Testis (tissue), 5 donors: ENCODE data around the gene CCDC138. TPM values are rescaled to one million over a fixed set of nuclear protein-coding genes. Genes with fewer than 3 reads are reported as not detected.
"Not testable (repeated sequence)": the region's sequence is repeated elsewhere in the genome, so short reads cannot be mapped to it uniquely, and the experiment has no call there.

Source experiments
- DNase-seq: peaks from one replicate; pipeline ENCODE4 v3.0.0-alpha.2; 2019
- H3K27ac ChIP-seq, 2 donors: fragments of 200-600 bp; sonication (generic); one replicate each; pipeline ENCODE4 v1.5.1; 2019
- H3K27me3 ChIP-seq: fragments of 200-600 bp; sonication (generic); one replicate; pipeline ENCODE4 v1.5.1; 2019
- H3K36me3 ChIP-seq: fragments of 200-600 bp; sonication (generic); one replicate; pipeline ENCODE4 v1.5.1; 2017; ENCODE audit warnings: low read depth; ENCODE audit errors: missing control alignments
- H3K4me1 ChIP-seq: fragments of 200-600 bp; sonication (generic); one replicate; pipeline ENCODE4 v1.5.1; 2019
- H3K4me3 ChIP-seq, 2 donors: fragments of 200-600 bp; sonication (generic); one replicate each; pipeline ENCODE4 v1.5.1; 2017 to 2019
- H3K9me3 ChIP-seq: fragments of 200-600 bp; sonication (generic); one replicate; pipeline ENCODE4 v1.5.1; 2017
- POLR2A ChIP-seq: fragments of 450-650 bp; IDR thresholded peaks from one replicate; pipeline ENCODE4 v1.6.1; 2017; ENCODE audit warnings: antibody characterized with exemption, mild to moderate bottlenecking, moderate library complexity
- WGBS, 2 donors: methylation state at CpG; one replicate each; pipeline ENCODE4 v1.1.5; 2018; 5-methylcytosine and 5-hydroxymethylcytosine counted together
- intact Hi-C: fragments of 100-400 bp; cut with DNase I; formaldehyde crosslinking; loops from one replicate; pipeline ENCODE4 v1.15.1; 2023; ENCODE audit warnings: low total_unique reads
- long read RNA-seq, 2 donors: transcript quantifications; one replicate each; lab custom pipeline, GENCODE V29; 2026
- polyA plus RNA-seq: library from polyadenylated mRNA; stranded (reverse); fragments of 350-450 nt; fragmentation: Illumina TruSeq; extraction: RNeasy Lipid Tissue Mini Kit (QIAGEN cat#74804); gene quantifications from one replicate; pipeline ENCODE4 v1.2.3, GENCODE V29; 2014; ENCODE audit warnings: low read depth, low replicate concordance; ENCODE audit not compliant: insufficient read depth
- total RNA-seq, 2 donors: library from RNA; depleted of rRNA; stranded (reverse); fragments of >200 nt; gene quantifications; one replicate each; pipeline ENCODE4 v1.2.3, GENCODE V29; 2016
- TF ChIP-seq, protein P1 (sequence below), 3 experiments: fragments of 450-650 bp in 2 of 3; fragments of 200-600 bp in 1 of 3; sonication (generic) in 1 of 3; IDR thresholded peaks; one replicate each; pipeline ENCODE4 v1.5.1; 2016 to 2019; ENCODE audit warnings: antibody characterized with exemption in 3 of 3, mild to moderate bottlenecking in 2 of 3, moderate library complexity in 1 of 3

CCDC138 gene
- total RNA-seq: 10 to 100 TPM; 19.3 to 30.9 TPM
- 15.7 TPM for polyA plus RNA-seq
- long read RNA-seq, donor 1, partial matches to known transcripts: 0 of 4 reads
- long read RNA-seq, donor 1, other reads (novel, unspliced or antisense): 0 of 4 reads
- long read RNA-seq, donor 2, partial matches to known transcripts: 0 of 1 reads
- long read RNA-seq, donor 2, other reads (novel, unspliced or antisense): 0 of 1 reads

DNA sequence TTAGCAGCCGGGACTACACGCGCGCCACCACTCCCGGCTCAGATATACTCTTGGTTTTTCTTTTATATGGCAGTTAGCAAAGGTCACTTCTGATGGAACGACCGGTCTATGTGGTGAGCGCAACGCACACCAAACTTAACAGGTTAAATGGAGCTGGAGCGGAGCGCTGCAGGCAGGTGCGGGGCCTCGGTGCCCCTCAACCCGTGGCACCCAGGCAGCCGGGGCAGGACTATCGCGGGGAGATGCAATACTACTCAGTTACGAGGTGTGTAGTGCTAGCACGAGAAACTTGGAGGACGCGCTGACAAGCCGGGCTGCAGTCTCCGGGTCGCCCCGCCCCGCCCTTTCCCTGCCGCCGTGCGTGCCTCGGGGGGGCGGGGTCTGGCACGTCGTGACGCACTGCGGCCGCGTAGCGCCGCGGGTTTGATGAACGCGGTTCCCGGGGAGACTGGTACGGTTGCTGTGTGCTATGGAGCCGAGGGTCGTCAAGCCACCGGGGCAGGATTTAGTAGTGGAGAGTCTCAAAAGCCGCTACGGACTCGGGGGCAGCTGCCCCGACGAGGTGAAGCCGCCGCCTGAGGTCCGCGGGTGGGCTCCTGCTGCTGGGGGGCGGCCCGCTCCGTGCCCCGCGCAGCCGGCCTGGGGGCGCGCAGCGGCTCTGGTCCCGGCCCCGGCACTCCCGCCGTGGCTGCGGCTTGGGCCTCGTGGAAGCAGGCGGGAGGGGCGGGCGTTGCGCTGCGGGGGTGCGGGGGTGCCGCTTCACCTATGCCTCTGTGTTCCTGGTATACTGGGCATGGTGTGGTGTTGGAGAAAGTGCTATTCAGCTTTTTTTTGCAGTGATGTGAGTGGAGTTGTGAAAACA is at the start of gene CCDC138:
CCDC138 (plus strand) TSS at position 418 of the 862 bp plus-strand sequence; CDS start at position 470, 52 bp downstream.
- Histone ChIP-seq H3K36me3 (no peaks in the 10 kb centered on the region), H3K27ac (peak within 1 kb of the TSS; percentile 61 to 84), H3K27me3 (no peaks in the 10 kb centered on the region), H3K4me1 (no peaks in the 10 kb centered on the region), H3K4me3 (peak within 1 kb of the TSS; percentile 75 to 84), H3K9me3 (no peaks in the 10 kb centered on the region)
- no peak for TF ChIP-seq POLR2A
- TF ChIP-seq, protein P1, sequence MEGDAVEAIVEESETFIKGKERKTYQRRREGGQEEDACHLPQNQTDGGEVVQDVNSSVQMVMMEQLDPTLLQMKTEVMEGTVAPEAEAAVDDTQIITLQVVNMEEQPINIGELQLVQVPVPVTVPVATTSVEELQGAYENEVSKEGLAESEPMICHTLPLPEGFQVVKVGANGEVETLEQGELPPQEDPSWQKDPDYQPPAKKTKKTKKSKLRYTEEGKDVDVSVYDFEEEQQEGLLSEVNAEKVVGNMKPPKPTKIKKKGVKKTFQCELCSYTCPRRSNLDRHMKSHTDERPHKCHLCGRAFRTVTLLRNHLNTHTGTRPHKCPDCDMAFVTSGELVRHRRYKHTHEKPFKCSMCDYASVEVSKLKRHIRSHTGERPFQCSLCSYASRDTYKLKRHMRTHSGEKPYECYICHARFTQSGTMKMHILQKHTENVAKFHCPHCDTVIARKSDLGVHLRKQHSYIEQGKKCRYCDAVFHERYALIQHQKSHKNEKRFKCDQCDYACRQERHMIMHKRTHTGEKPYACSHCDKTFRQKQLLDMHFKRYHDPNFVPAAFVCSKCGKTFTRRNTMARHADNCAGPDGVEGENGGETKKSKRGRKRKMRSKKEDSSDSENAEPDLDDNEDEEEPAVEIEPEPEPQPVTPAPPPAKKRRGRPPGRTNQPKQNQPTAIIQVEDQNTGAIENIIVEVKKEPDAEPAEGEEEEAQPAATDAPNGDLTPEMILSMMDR (IDR thresholded peaks at IDR 0.05): no peak
- intact Hi-C loops: no loop called here
- WGBS, 2 donors: 1% methylated on average over 22 to 75 of the region's 78 CpGs
- peak; percentile 92 for DNase-seq

DNA sequence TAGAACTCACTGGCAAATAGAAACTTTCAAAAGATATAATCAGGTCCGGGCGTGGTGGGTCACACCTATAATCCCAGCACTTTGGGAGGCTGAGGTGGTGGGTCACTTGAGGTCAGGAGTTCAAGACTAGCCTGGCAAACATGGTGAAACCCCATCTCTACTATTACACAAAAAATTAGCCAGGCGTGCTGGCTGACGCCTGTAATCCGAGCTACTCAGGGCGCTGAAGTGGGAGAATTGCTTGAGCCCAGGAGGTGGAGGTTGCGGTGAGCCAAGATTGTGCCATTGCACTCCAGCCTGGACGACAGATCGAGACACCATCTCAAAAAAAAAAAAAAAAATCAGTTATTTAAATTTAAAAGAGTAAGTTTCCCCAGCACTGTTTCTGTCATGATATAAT is 28.6 kb upstream of the CCDC138 start:
- H3K4me3 ChIP-seq, H3K4me1 ChIP-seq, DNase-seq, intact Hi-C loops, H3K36me3 ChIP-seq, H3K9me3 ChIP-seq, H3K27me3 ChIP-seq, H3K27ac ChIP-seq: not testable (repeated sequence)
- 94 to 96% methylated on average over 9 of the region's 9 CpGs for WGBS, 2 donors

DNA sequence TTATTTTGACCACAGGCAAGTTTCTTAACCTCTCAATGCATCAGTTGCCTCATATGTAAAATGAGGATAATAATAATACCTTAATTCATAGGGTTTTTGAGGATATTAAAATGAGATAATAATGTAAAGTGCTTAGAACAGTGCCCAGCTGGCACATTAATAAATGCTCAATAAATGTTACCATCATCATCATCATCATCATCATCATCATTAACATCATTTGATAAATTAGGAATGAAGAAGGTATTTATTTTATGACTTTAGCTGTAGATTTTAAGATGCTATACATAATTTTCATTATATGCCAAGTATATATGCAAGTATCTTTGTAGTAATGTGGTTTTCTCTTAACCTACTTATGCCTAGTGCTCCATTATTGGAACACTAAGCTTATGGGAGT is 24.0 kb upstream of the CCDC138 start:
- H3K9me3 ChIP-seq, H3K27ac ChIP-seq, H3K36me3 ChIP-seq, H3K4me1 ChIP-seq, H3K4me3 ChIP-seq, DNase-seq, intact Hi-C loops, H3K27me3 ChIP-seq: not testable (repeated sequence)

- H3K27me3 ChIP-seq, H3K4me1 ChIP-seq, intact Hi-C loops, H3K9me3 ChIP-seq, H3K4me3 ChIP-seq, H3K36me3 ChIP-seq, DNase-seq, H3K27ac ChIP-seq: not testable (repeated sequence)
- 93 to 96% methylated on average over 5 of the region's 5 CpGs for WGBS, 2 donors
Measured at GRCh38 chr2:108766671-108767070, 19.9 kb upstream of the CCDC138 start.

DNA sequence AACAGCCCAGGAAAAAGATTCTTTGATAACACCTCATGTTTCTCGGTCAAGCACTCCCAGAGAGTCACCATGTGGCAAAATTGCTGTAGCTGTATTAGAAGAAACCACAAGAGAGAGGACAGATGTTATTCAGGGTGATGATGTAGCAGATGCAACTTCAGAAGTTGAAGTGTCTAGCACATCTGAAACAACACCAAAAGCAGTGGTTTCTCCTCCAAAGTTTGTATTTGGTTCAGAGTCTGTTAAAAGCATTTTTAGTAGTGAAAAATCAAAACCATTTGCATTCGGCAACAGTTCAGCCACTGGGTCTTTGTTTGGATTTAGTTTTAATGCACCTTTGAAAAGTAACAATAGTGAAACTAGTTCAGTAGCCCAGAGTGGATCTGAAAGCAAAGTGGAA is 18.7 kb upstream of the CCDC138 start:
- 80 to 89% methylated on average over 1 to 2 of the region's 2 CpGs for WGBS, 2 donors
- H3K27me3 ChIP-seq, H3K4me1 ChIP-seq, intact Hi-C loops, H3K4me3 ChIP-seq, H3K27ac ChIP-seq, H3K36me3 ChIP-seq, DNase-seq, H3K9me3 ChIP-seq: not testable (repeated sequence)

DNA sequence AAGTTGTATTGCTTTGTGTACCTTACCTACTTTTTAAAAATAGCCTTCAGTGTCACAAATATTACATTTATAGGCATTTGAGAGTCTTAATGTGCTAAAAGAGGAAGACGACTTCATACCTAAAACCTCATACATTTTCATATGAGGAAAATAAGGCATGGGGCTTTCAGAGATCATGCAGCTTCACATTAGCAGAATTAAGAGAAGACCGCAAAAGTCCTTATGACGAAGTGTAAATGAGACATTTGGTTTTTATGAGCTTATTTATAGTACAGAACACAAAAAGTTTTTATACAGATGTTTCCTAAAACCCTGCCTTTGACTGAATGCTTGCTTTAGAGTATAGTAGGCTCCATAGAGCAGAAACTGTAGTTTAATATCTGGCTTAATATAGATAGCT is 10.1 kb upstream of the CCDC138 start:
- Histone ChIP-seq H3K4me1 (no peaks in the 10 kb centered on the region), H3K9me3 (no peaks in the 10 kb centered on the region), H3K27me3 (no peaks in the 10 kb centered on the region), H3K4me3 (no peak overlapping the region), H3K27ac (no peak overlapping the region), H3K36me3 (no peaks in the 10 kb centered on the region)
- TF ChIP-seq POLR2A: no peak
- TF ChIP-seq, protein P1 (IDR thresholded peaks at IDR 0.05): no peak
- intact Hi-C loops: no loop called here
- 95% methylated on average over 3 of the region's 3 CpGs for WGBS, 2 donors
- no peak for DNase-seq
